ENCODE measurements around the gene TSKU.
"Not testable (repeated sequence)": the region's sequence is repeated elsewhere in the genome, so short reads cannot be mapped to it uniquely, and the experiment has no call there.

Gene TSKU

GRCh38 chr11:76806608-76807205 is 23.6 kb downstream of the TSKU start:
- no peaks in the 10 kb centered on the region for H3K27me3 ChIP-seq (ENCODE audit: control insufficient read depth, insufficient read depth, low read length)
- H3K9ac ChIP-seq (ENCODE audit: low read length): no peak overlapping the region
- H3K9me3 ChIP-seq (ENCODE audit: control insufficient read depth, insufficient read depth, low read depth, low read length): no peaks in the 10 kb centered on the region
- H3K27ac ChIP-seq (ENCODE audit: low read depth, low read length): no peak overlapping the region
- H3K36me3 ChIP-seq (ENCODE audit: control insufficient read depth, insufficient read depth, low read length): no peaks in the 10 kb centered on the region
- peaks cover 14% of the 10 kb centered on the region for H3K4me1 ChIP-seq (ENCODE audit: control insufficient read depth, insufficient read depth, low read length)
- H3K4me3 ChIP-seq (ENCODE audit: low read depth, low read length): no peak overlapping the region

DNA sequence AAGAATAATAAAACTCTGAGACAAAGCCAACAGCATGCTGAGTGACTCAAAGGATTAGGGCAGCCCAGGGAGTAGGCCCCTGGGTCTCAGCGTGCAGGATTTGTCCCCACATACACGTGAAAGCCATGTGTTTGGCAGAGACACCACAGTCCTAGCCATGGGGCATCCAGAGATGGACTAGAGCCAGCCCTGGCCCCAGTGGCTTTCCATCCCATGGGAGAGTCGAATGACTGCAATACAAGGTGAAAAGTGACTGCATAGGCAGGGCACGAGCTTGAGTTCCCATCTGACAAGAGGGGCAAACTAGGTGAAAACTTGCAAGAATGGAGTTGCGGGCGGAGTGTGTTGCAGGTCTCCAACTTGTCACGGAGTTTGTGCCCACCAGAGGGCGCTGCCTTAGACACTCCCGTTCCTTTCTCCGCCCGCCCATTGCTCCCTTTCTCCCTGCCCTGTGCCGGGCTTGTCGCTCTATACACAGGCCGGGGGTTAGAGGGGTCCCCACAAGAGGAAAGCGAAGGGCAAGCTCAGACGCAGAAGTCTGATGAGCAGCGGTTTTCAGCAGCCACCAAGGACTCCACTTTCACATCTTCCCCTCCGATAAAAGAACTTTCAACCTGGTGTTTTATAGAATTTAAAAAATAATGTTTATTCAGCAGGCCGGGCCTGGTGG is 24.2 kb downstream of the TSKU start:
- H3K27me3 ChIP-seq (ENCODE audit: control insufficient read depth, insufficient read depth, low read length): no peaks in the 10 kb centered on the region
- no peak overlapping the region for H3K9ac ChIP-seq (ENCODE audit: low read length)
- no peaks in the 10 kb centered on the region for H3K36me3 ChIP-seq (ENCODE audit: control insufficient read depth, insufficient read depth, low read length)
- H3K27ac ChIP-seq (ENCODE audit: low read depth, low read length): no peak overlapping the region
- peaks cover 4% of the 10 kb centered on the region for H3K9me3 ChIP-seq (ENCODE audit: control insufficient read depth, insufficient read depth, low read depth, low read length)
- H3K4me1 ChIP-seq (ENCODE audit: control insufficient read depth, insufficient read depth, low read length): peaks cover 13% of the 10 kb centered on the region
- no peak overlapping the region for H3K4me3 ChIP-seq (ENCODE audit: low read depth, low read length)

- H3K27ac ChIP-seq (ENCODE audit: low read depth, low read length): no peak overlapping the region
- peaks cover 9% of the 10 kb centered on the region for H3K9me3 ChIP-seq (ENCODE audit: control insufficient read depth, insufficient read depth, low read depth, low read length)
- no peak overlapping the region for H3K4me3 ChIP-seq (ENCODE audit: low read depth, low read length)
- H3K27me3 ChIP-seq (ENCODE audit: control insufficient read depth, insufficient read depth, low read length): no peaks in the 10 kb centered on the region
- H3K9ac ChIP-seq (ENCODE audit: low read length): no peak overlapping the region
- no peaks in the 10 kb centered on the region for H3K36me3 ChIP-seq (ENCODE audit: control insufficient read depth, insufficient read depth, low read length)
- peaks cover 9% of the 10 kb centered on the region; the same call in 1 of the 2 replicates for H3K4me1 ChIP-seq (ENCODE audit: control insufficient read depth, insufficient read depth, low read length)
Measured at GRCh38 chr11:76808171-76808570, 25.0 kb downstream of the TSKU start.

DNA sequence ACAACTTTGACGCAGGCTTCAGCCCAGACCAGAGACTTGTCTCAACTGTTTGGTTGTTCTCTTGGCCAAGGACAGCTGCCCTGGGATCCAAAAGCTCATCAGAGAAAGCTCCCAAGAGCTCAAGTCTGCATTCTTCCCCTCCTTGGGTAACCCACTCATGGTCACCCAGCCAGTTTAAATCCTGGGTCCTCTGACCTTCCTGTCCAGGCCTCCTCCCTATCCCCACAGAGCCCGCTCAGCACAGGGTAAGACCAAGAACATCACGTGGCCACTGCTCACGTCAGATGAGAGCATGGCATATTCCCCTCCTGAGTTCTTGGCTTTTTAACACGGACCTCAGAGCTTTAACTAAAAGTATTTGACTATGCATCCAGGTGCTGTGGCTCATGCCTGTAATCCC is 25.8 kb downstream of the TSKU start:
- no peaks in the 10 kb centered on the region for H3K27me3 ChIP-seq (ENCODE audit: control insufficient read depth, insufficient read depth, low read length)
- H3K27ac ChIP-seq (ENCODE audit: low read depth, low read length): no peak overlapping the region
- H3K9me3 ChIP-seq (ENCODE audit: control insufficient read depth, insufficient read depth, low read depth, low read length): peaks cover 10% of the 10 kb centered on the region
- no peak overlapping the region for H3K4me3 ChIP-seq (ENCODE audit: low read depth, low read length)
- no peaks in the 10 kb centered on the region for H3K36me3 ChIP-seq (ENCODE audit: control insufficient read depth, insufficient read depth, low read length)
- H3K4me1 ChIP-seq (ENCODE audit: control insufficient read depth, insufficient read depth, low read length): peaks cover 9% of the 10 kb centered on the region; the same call in 1 of the 2 replicates
- no peak overlapping the region for H3K9ac ChIP-seq (ENCODE audit: low read length)

GRCh38 chr11:76810151-76810853 is 27.1 kb downstream of the TSKU start:
- Histone ChIP-seq H3K9ac (ENCODE audit: low read length) (no peak overlapping the region), H3K4me3 (ENCODE audit: low read depth, low read length) (no peak overlapping the region), H3K4me1 (ENCODE audit: control insufficient read depth, insufficient read depth, low read length) (peaks cover 9% of the 10 kb centered on the region; the same call in 1 of the 2 replicates), H3K36me3 (ENCODE audit: control insufficient read depth, insufficient read depth, low read length) (no peaks in the 10 kb centered on the region), H3K27ac (ENCODE audit: low read depth, low read length) (no peak overlapping the region), H3K27me3 (ENCODE audit: control insufficient read depth, insufficient read depth, low read length) (no peaks in the 10 kb centered on the region), H3K9me3 (ENCODE audit: control insufficient read depth, insufficient read depth, low read depth, low read length) (peaks cover 22% of the 10 kb centered on the region)

GRCh38 chr11:76811259-76811658 is 28.1 kb downstream of the TSKU start:
- Histone ChIP-seq H3K36me3 (ENCODE audit: control insufficient read depth, insufficient read depth, low read length) (no peaks in the 10 kb centered on the region), H3K9ac (ENCODE audit: low read length) (no peak overlapping the region), H3K9me3 (ENCODE audit: control insufficient read depth, insufficient read depth, low read depth, low read length) (peaks cover 31% of the 10 kb centered on the region), H3K27ac (ENCODE audit: low read depth, low read length) (no peak overlapping the region), H3K27me3 (ENCODE audit: control insufficient read depth, insufficient read depth, low read length) (no peaks in the 10 kb centered on the region), H3K4me3 (ENCODE audit: low read depth, low read length) (no peak overlapping the region), H3K4me1 (ENCODE audit: control insufficient read depth, insufficient read depth, low read length) (peaks cover 8% of the 10 kb centered on the region; the same call in 1 of the 2 replicates)

DNA sequence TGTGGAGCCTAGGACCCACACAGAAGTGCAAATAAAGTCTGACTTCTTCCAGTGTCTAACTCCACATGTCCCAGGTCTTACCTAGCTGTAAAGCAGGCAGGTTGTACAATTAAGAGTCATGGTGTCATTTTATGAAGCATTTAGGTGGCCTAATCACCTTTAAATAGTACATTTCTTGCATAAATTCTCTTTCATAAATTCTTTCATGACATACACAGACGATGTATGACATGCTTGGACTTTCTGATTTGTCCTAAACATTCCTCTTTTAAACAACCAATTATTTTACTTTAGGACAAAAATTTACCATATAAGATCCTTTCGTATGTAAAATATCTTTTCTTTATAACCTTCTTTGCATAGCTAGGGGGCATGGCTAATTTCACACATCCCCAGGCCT is 31.3 kb downstream of the TSKU start:
- peaks cover 52% of the 10 kb centered on the region for H3K9me3 ChIP-seq (ENCODE audit: control insufficient read depth, insufficient read depth, low read depth, low read length)
- no peaks in the 10 kb centered on the region for H3K27me3 ChIP-seq (ENCODE audit: control insufficient read depth, insufficient read depth, low read length)
- no peak overlapping the region for H3K9ac ChIP-seq (ENCODE audit: low read length)
- H3K4me1 ChIP-seq (ENCODE audit: control insufficient read depth, insufficient read depth, low read length): no peaks in the 10 kb centered on the region
- no peak overlapping the region for H3K27ac ChIP-seq (ENCODE audit: low read depth, low read length)
- H3K36me3 ChIP-seq (ENCODE audit: control insufficient read depth, insufficient read depth, low read length): no peaks in the 10 kb centered on the region
- no peak overlapping the region for H3K4me3 ChIP-seq (ENCODE audit: low read depth, low read length)

GRCh38 chr11:76815678-76816077 is 32.5 kb downstream of the TSKU start:
- peaks cover 59% of the 10 kb centered on the region for H3K9me3 ChIP-seq (ENCODE audit: control insufficient read depth, insufficient read depth, low read depth, low read length)
- not testable (repeated sequence) for H3K9ac ChIP-seq (ENCODE audit: low read length)

GRCh38 chr11:76820184-76820566 is 37.0 kb downstream of the TSKU start:
- peaks cover 15% of the 10 kb centered on the region for H3K4me1 ChIP-seq (ENCODE audit: control insufficient read depth, insufficient read depth, low read length)
- H3K4me3 ChIP-seq (ENCODE audit: low read depth, low read length): no peak overlapping the region
- H3K27ac ChIP-seq (ENCODE audit: low read depth, low read length): no peak overlapping the region
- H3K36me3 ChIP-seq (ENCODE audit: control insufficient read depth, insufficient read depth, low read length): no peaks in the 10 kb centered on the region
- H3K9ac ChIP-seq (ENCODE audit: low read length): no peak overlapping the region
- H3K9me3 ChIP-seq (ENCODE audit: control insufficient read depth, insufficient read depth, low read depth, low read length): peaks cover 43% of the 10 kb centered on the region
- H3K27me3 ChIP-seq (ENCODE audit: control insufficient read depth, insufficient read depth, low read length): no peaks in the 10 kb centered on the region

More at GRCh38 chr11:76815678-76816077, 32.5 kb downstream of the TSKU start:
- not testable (repeated sequence) for H3K4me1 ChIP-seq (ENCODE audit: control insufficient read depth, insufficient read depth, low read length); H3K27me3 ChIP-seq (ENCODE audit: control insufficient read depth, insufficient read depth, low read length); H3K27ac ChIP-seq (ENCODE audit: low read depth, low read length); H3K36me3 ChIP-seq (ENCODE audit: control insufficient read depth, insufficient read depth, low read length); H3K4me3 ChIP-seq (ENCODE audit: low read depth, low read length)

DNA sequence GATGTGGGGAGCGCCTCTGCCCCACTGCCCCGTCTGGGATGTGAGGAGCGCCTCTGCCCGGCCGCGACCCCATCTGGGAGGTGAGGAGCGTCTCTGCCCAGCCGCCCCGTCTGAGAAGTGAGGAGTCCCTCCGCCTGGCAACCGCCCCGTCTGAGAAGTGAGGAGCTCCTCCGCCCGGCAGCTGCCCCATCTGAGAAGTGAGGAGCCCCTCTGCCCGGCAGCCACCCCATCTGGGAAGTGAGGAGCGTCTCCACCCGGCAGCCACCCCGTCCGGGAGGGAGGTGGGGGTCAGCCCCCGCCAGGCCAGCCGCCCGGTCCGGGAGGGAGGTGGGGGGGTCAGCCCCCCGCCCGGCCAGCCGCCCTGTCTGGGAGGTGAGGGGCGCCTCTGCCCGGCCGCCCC is 38.2 kb downstream of the TSKU start:
- peaks cover 15% of the 10 kb centered on the region for H3K4me1 ChIP-seq (ENCODE audit: control insufficient read depth, insufficient read depth, low read length)
- not testable (repeated sequence) for H3K9ac ChIP-seq (ENCODE audit: low read length); H3K27ac ChIP-seq (ENCODE audit: low read depth, low read length); H3K27me3 ChIP-seq (ENCODE audit: control insufficient read depth, insufficient read depth, low read length); H3K4me3 ChIP-seq (ENCODE audit: low read depth, low read length); H3K36me3 ChIP-seq (ENCODE audit: control insufficient read depth, insufficient read depth, low read length)
- H3K9me3 ChIP-seq (ENCODE audit: control insufficient read depth, insufficient read depth, low read depth, low read length): peaks cover 31% of the 10 kb centered on the region

DNA sequence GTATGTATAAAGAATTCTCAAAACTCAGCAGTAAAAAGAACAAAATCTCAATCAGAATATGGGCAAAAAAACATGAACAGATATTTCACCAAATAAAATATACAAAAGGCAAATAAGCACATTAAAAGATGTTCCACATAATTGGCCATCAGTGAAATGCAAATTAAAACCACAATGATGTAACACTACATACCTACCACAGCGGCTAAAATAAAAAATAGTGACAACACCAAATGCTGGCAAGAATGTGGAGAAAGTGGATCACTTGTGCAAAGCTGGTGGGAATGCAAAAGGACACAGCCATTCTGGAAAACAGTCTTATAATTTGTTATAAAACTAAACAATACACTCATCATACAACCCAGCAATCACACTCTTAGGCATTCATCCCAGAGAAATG is 39.2 kb downstream of the TSKU start:
- H3K9me3 ChIP-seq (ENCODE audit: control insufficient read depth, insufficient read depth, low read depth, low read length): peaks cover 22% of the 10 kb centered on the region
- no peak overlapping the region for H3K9ac ChIP-seq (ENCODE audit: low read length)
- peaks cover 15% of the 10 kb centered on the region for H3K4me1 ChIP-seq (ENCODE audit: control insufficient read depth, insufficient read depth, low read length)
- no peak overlapping the region for H3K4me3 ChIP-seq (ENCODE audit: low read depth, low read length)
- H3K27ac ChIP-seq (ENCODE audit: low read depth, low read length): no peak overlapping the region
- no peaks in the 10 kb centered on the region for H3K27me3 ChIP-seq (ENCODE audit: control insufficient read depth, insufficient read depth, low read length)
- H3K36me3 ChIP-seq (ENCODE audit: control insufficient read depth, insufficient read depth, low read length): no peaks in the 10 kb centered on the region
